H1 (cell line): ENCODE measurements around the gene ARID3B. TPM values are rescaled to one million over a fixed set of nuclear protein-coding genes. Genes with fewer than 3 reads are reported as not detected.
A peak's percentile ranks its signal among the peaks of the same experiment; 100 is the strongest.

Experiments used
- CTCF ChIA-PET: fragments of 300-600 bp; sonication (Branson Sonifier 250); formaldehyde crosslinking; loops from one replicate; lab custom pipeline; 2021; ENCODE audit not compliant: partially characterized antibody; lab: Charles Lee
- POLR2A ChIA-PET: fragments of 300-600 bp; sonication (Branson Sonifier 250); formaldehyde crosslinking; loops from one replicate; lab custom pipeline; 2021; ENCODE audit warnings: inconsistent platforms; ENCODE audit not compliant: partially characterized antibody; lab: Charles Lee
- DNase-seq, 2 experiments: peaks; one replicate each; pipeline versions ENCODE4 v3.0.0 to v3.0.0-alpha.2; 2010 to 2022; ENCODE audit warnings: low spot score in 2 of 2, low read depth in 1 of 2, mixed read lengths in 1 of 2
- FAIRE-seq: peaks from 2 replicates; lab custom pipeline; 2011; peaks lifted over from hg19 to GRCh38; lab: Jason Lieb, UNC
- H2AFZ ChIP-seq: 2 replicates; pipeline ENCODE4 v1.8.1; 2012; ENCODE audit warnings: low read length, inconsistent platforms
- H2AK5ac ChIP-seq: 2 replicates; pipeline ENCODE4 v1.6.1; 2013; ENCODE audit warnings: low read depth, low read length
- H2BK120ac ChIP-seq: replicated peaks from 2 replicates; pipeline ENCODE3; 2013; ENCODE audit warnings: low read depth, low read length, inconsistent platforms
- H2BK12ac ChIP-seq: 2 replicates; pipeline ENCODE4 v1.6.1; 2013; ENCODE audit warnings: low read depth, low read length
- H2BK15ac ChIP-seq: 2 replicates; pipeline ENCODE4 v1.6.1; 2013; ENCODE audit warnings: low read length
- H2BK20ac ChIP-seq: 2 replicates; pipeline ENCODE4 v1.6.1; 2013; ENCODE audit warnings: low read length
- H2BK5ac ChIP-seq: 2 replicates; pipeline ENCODE4 v1.6.1; 2013; ENCODE audit warnings: low read depth, low read length
- H3K14ac ChIP-seq: 2 replicates; pipeline ENCODE4 v1.6.1; 2013; ENCODE audit warnings: inconsistent platforms; ENCODE audit not compliant: insufficient read length
- H3K18ac ChIP-seq: 2 replicates; pipeline ENCODE4 v1.6.1; 2013; ENCODE audit warnings: low read length; ENCODE audit errors: extremely low read depth
- H3K23ac ChIP-seq: 2 replicates; pipeline ENCODE4 v1.6.1; 2013; ENCODE audit warnings: inconsistent platforms; ENCODE audit not compliant: insufficient read length
- H3K23me2 ChIP-seq: 2 replicates; pipeline ENCODE4 v1.6.1; 2013; ENCODE audit warnings: low read depth, low read length
- H3K27ac ChIP-seq: 2 replicates; pipeline ENCODE4 v1.6.1; 2011; ENCODE audit warnings: low read depth, low read length, inconsistent platforms
- H3K27me3 ChIP-seq, 4 experiments: replicated peaks in 1 of 4; 1 replicate in 1 of 4; 2 replicates in 3 of 4; pipeline versions ENCODE4 v1.6.1 to v1.8.1; 2011 to 2013; ENCODE audit warnings: low read length in 3 of 4, mild to moderate bottlenecking in 3 of 4, inconsistent platforms in 2 of 4, mixed read lengths in 2 of 4, moderate library complexity in 1 of 4; ENCODE audit not compliant: control insufficient read depth in 3 of 4, insufficient read depth in 3 of 4; ENCODE audit errors: extremely low read depth in 1 of 4
- H3K36me3 ChIP-seq, 4 experiments: 2 replicates each; pipeline versions ENCODE4 v1.6.1 to v1.8.1; 2011 to 2013; ENCODE audit warnings: mild to moderate bottlenecking in 4 of 4, low read length in 3 of 4, moderate library complexity in 2 of 4, control low read depth in 1 of 4, inconsistent platforms in 1 of 4; ENCODE audit not compliant: insufficient read depth in 4 of 4, control insufficient read depth in 2 of 4
- H3K4ac ChIP-seq: replicated peaks from 2 replicates; pipeline ENCODE3; 2013; ENCODE audit warnings: low read length, low read depth, mixed read lengths, inconsistent platforms; ENCODE audit not compliant: insufficient read length
- H3K4me1 ChIP-seq, 4 experiments: replicated peaks in 1 of 4; 1 replicate in 1 of 4; 2 replicates in 3 of 4; pipeline versions ENCODE4 v1.6.1 to v1.8.1; 2011 to 2013; ENCODE audit warnings: low read length in 3 of 4, inconsistent platforms in 2 of 4, mixed read lengths in 1 of 4; ENCODE audit not compliant: insufficient read depth in 4 of 4, control insufficient read depth in 3 of 4
- H3K4me2 ChIP-seq, 2 experiments: 2 replicates each; pipeline versions ENCODE4 v1.6.1 to v1.8.1; 2011 to 2013; ENCODE audit warnings: low read depth in 2 of 2, low read length in 2 of 2, control low read depth in 1 of 2, inconsistent platforms in 1 of 2, mild to moderate bottlenecking in 1 of 2; ENCODE audit not compliant: insufficient read depth in 1 of 2
- H3K4me3 ChIP-seq, 4 experiments: fragments of 200-600, 300-600 bp in 1 of 4; sonication (generic), shearing (Covaris generic), sonication (Bioruptor Twin) in 1 of 4; 2 replicates each; pipeline versions ENCODE4 v1.5.1 to v1.8.1; 2011 to 2016; ENCODE audit warnings: low read length in 4 of 4, low read depth in 3 of 4, control low read depth in 2 of 4, inconsistent platforms in 2 of 4, mild to moderate bottlenecking in 2 of 4, mixed read lengths in 1 of 4, moderate library complexity in 1 of 4; ENCODE audit not compliant: insufficient read depth in 2 of 4; ENCODE audit errors: extremely low read depth in 1 of 4
- H3K56ac ChIP-seq: replicated peaks from 2 replicates; pipeline ENCODE3; 2013; ENCODE audit warnings: low read depth, mild to moderate bottlenecking, mixed read lengths, low read length, inconsistent platforms; ENCODE audit not compliant: insufficient read length
- H3K79me1 ChIP-seq: 2 replicates; pipeline ENCODE4 v1.6.1; 2013; ENCODE audit warnings: low read depth, low read length, control low read depth
- H3K79me2 ChIP-seq, 2 experiments: 2 replicates each; pipeline versions ENCODE4 v1.6.1 to v1.8.1; 2012 to 2013; ENCODE audit warnings: low read length in 2 of 2, mild to moderate bottlenecking in 2 of 2, inconsistent platforms in 1 of 2; ENCODE audit not compliant: insufficient read depth in 2 of 2, control insufficient read depth in 1 of 2
- H3K9ac ChIP-seq, 4 experiments: replicated peaks in 1 of 4; 1 replicate in 1 of 4; 2 replicates in 3 of 4; pipeline versions ENCODE4 v1.6.1 to v1.8.1; 2011 to 2013; ENCODE audit warnings: low read depth in 3 of 4, low read length in 3 of 4, control low read depth in 2 of 4, mild to moderate bottlenecking in 2 of 4, moderate library complexity in 2 of 4, inconsistent platforms in 1 of 4; ENCODE audit errors: extremely low read depth in 1 of 4
- H3K9me3 ChIP-seq, 2 experiments: 2 replicates each; pipeline versions ENCODE4 v1.6.1 to v1.8.1; 2012 to 2013; ENCODE audit warnings: mild to moderate bottlenecking in 2 of 2, moderate library complexity in 2 of 2, control low read depth in 1 of 2, inconsistent platforms in 1 of 2, low read depth in 1 of 2, low read length in 1 of 2, mixed read lengths in 1 of 2; ENCODE audit not compliant: insufficient read depth in 2 of 2
- H4K20me1 ChIP-seq, 2 experiments: replicated peaks in 1 of 2; 2 replicates each; pipeline versions ENCODE3 to v1.8.1; 2011 to 2013; ENCODE audit warnings: inconsistent platforms in 2 of 2, low read length in 2 of 2, mild to moderate bottlenecking in 1 of 2; ENCODE audit not compliant: insufficient read depth in 2 of 2, control insufficient read depth in 1 of 2
- H4K5ac ChIP-seq: 2 replicates; pipeline ENCODE4 v1.6.1; 2013; ENCODE audit warnings: low read length, low read depth, mixed read lengths, inconsistent platforms; ENCODE audit not compliant: insufficient read length
- H4K8ac ChIP-seq: 2 replicates; pipeline ENCODE4 v1.8.0; 2013; ENCODE audit warnings: mild to moderate bottlenecking, moderate library complexity, low read length, inconsistent platforms; ENCODE audit not compliant: insufficient read depth; ENCODE audit errors: extremely low read depth
- H4K91ac ChIP-seq: replicated peaks from 2 replicates; pipeline ENCODE3; 2013; ENCODE audit warnings: low read length, mixed read lengths, inconsistent platforms; ENCODE audit not compliant: insufficient read length
- CBX8 ChIP-seq: fragments of 300-800, 300-1000 bp; sonication (generic); IDR thresholded peaks from 2 replicates; pipeline ENCODE4 v1.7.1; 2016; ENCODE audit warnings: low read depth, low read length, borderline replicate concordance
- CTBP2 ChIP-seq: IDR thresholded peaks from 2 replicates; pipeline ENCODE4 v1.7.0; 2011; ENCODE audit warnings: borderline replicate concordance, mild to moderate bottlenecking, moderate library complexity, mixed read lengths, low read length; ENCODE audit not compliant: insufficient read depth, insufficient read length
- FOSL1 ChIP-seq: IDR thresholded peaks from 2 replicates; pipeline ENCODE4 v1.6.1; 2011; ENCODE audit warnings: mild to moderate bottlenecking, low read depth, low read length, moderate library complexity; ENCODE audit not compliant: insufficient read depth
- POU5F1 ChIP-seq: IDR thresholded peaks from 2 replicates; pipeline ENCODE4 v1.6.1; 2011; ENCODE audit warnings: low read depth, mild to moderate bottlenecking, low read length, moderate library complexity
- SIRT6 ChIP-seq: IDR thresholded peaks from one replicate; pipeline ENCODE4 v1.7.1; 2012; ENCODE audit warnings: low read length, inconsistent platforms
- WGBS, 2 experiments: shearing (Covaris generic) in 1 of 2; methylation state at CpG; one replicate each; pipeline versions ENCODE4 v1.1.6 to v1.1.7; 2013 to 2015; ENCODE audit warnings: low lambda C conversion rate in 2 of 2, mixed read lengths in 2 of 2, inconsistent platforms in 1 of 2, low coverage in 1 of 2, missing lambda C conversion rate in 1 of 2; ENCODE audit not compliant: insufficient replicate concordance in 2 of 2, insufficient coverage in 1 of 2, insufficient read length in 1 of 2; ENCODE audit errors: extremely low coverage in 1 of 2, missing lambda C conversion rate in 1 of 2; 5-methylcytosine and 5-hydroxymethylcytosine counted together
- polyA plus RNA-seq, 7 experiments: library from polyadenylated mRNA; depleted of rRNA in 3 of 7; stranded (reverse) in 5 of 7; unstranded in 2 of 7; fragments of >200 nt in 5 of 7; fragments of 200-250 nt in 2 of 7; gene quantifications; 1 replicate in 5 of 7; 2 replicates in 1 of 7; 4 replicates in 1 of 7; pipeline versions ENCODE4 v1.2.1 to v1.2.3, GENCODE V29; 2011 to 2013; ENCODE audit warnings: missing spikeins in 2 of 7, mixed read lengths in 2 of 7
- total RNA-seq: library from RNA; stranded (reverse); fragmentation: NEBNext Ultra II Directional; extraction: Animal tissue kit (Norgen Biotek cat#: 25700); gene quantifications from 2 replicates; pipeline ENCODE4 v1.2.1, GENCODE V29; 2021
- TF ChIP-seq, protein P1 (sequence below): IDR thresholded peaks from 2 replicates; pipeline ENCODE4 v1.6.1; 2012; ENCODE audit warnings: inconsistent platforms

The ARID3B gene
- total and polyA plus RNA-seq, 2 of the 8 experiments (the other 6 are each of a cell fraction or from before 2014, with no cell fraction given) = 81.0 to 115 TPM

DNA sequence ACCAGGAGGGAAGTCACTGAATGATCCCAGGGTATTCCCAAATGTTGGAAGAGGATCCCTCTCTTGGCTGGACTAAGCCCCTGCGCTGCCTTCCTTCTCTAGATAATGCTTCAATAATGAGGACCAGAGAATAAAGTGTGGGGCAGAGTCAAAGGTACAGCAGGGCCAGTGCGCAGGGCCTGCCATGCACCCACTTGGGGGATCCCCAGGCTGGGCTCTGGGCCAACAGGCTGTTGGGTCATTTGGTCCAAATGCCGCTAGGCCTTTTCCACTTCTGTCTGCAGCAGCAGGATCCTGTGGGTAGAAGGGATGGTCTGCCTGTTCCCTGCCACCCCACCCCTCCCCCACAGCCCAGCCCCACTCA lies 68.9 kb downstream of the ARID3B start:
- no peaks in the 10 kb centered on the region for H4K20me1 ChIP-seq
- no peak overlapping the region for H2BK5ac ChIP-seq
- no peak overlapping the region for H3K4ac ChIP-seq
- H3K4me1 ChIP-seq = no peaks in the 10 kb centered on the region; a peak in 2 of 7 replicates
- H4K8ac ChIP-seq = no peak overlapping the region
- H3K18ac ChIP-seq = no peak overlapping the region
- H2BK12ac ChIP-seq = no peak overlapping the region
- H3K79me1 ChIP-seq = no peaks in the 10 kb centered on the region
- no peak for DNase-seq
- no peaks in the 10 kb centered on the region for H3K36me3 ChIP-seq
- WGBS, 2 experiments = 88% methylated on average over 2 of the region's 3 CpGs; no CpG with 5 or more reads in 1 of the 2 experiments
- H2AK5ac ChIP-seq = peak overlapping the region; percentile 28; the same call in 1 of the 2 replicates
- H3K4me3 ChIP-seq = no peak overlapping the region
- FAIRE-seq = no peak
- H3K4me2 ChIP-seq = no peak overlapping the region
- CTCF ChIA-PET = interaction anchor here (1.2 to 37.5 kb wide), 6 partner anchors 9 to 235 kb away, joined by 4 to 1439 read pairs (median 7); partner anchors contain the start of genes CSK and CYP1A2
- TF ChIP-seq FOSL1 (no peak), POU5F1 (no peak), CBX8 (no peak), CTBP2 (no peak), SIRT6 (no peak)
- TF ChIP-seq, protein P1, sequence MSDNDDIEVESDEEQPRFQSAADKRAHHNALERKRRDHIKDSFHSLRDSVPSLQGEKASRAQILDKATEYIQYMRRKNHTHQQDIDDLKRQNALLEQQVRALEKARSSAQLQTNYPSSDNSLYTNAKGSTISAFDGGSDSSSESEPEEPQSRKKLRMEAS = no peak
- TF ChIP-seq, all 59 proteins: peak for 0
- POLR2A ChIA-PET = interaction anchor here (0.6 to 10.0 kb wide), 5 partner anchors 8 to 109 kb away, joined by 3 to 122 read pairs (median 6); no protein-coding TSS in a partner anchor
- Histone ChIP-seq H3K27me3 (peaks cover 0 to 18% (median 11%) of the 10 kb centered on the region in 4 experiments; a peak in 5 of 7 replicates), H2AFZ (no peak overlapping the region), H3K23me2 (peaks cover 7% of the 10 kb centered on the region; the same call in 1 of the 2 replicates), H4K5ac (no peak overlapping the region), H3K9me3 (no peaks in the 10 kb centered on the region), H2BK20ac (no peak overlapping the region), H3K27ac (no peak overlapping the region), H3K9ac (no peak overlapping the region), H3K56ac (no peak overlapping the region), H2BK15ac (no peak overlapping the region), H3K79me2 (no peaks in the 10 kb centered on the region), H3K14ac (no peak overlapping the region), H4K91ac (no peak overlapping the region), H2BK120ac (no peak overlapping the region), H3K23ac (no peak overlapping the region)
